ENCODE results near the gene SLC25A23. TPM values are rescaled to one million over a fixed set of nuclear protein-coding genes. Genes with fewer than 3 reads are reported as not detected.

Gene SLC25A23
- total and polyA plus RNA-seq, 2 of the 8 experiments (the other 6 are each of a cell fraction or from before 2014, with no cell fraction given), result 18.0 to 48.1 TPM

GRCh38 chr19:6443986-6444385 is 15.6 kb downstream of the SLC25A23 start (continued):
- TF ChIP-seq ATF3 (IDR thresholded peaks at IDR 0.05; ENCODE audit: insufficient read depth, low read depth, low read length), result no peak
